Liver (tissue), 2 donors: Measurements from ENCODE around the gene THOC2.

Experiments
- REST ChIP-seq: IDR thresholded peaks from 2 replicates; pipeline ENCODE4 v1.6.1; 2016; ENCODE audit warnings: antibody characterized with exemption, mild to moderate bottlenecking
- TAF1 ChIP-seq: conservative IDR thresholded peaks from 2 replicates; pipeline ENCODE4 v1.6.1; 2016; ENCODE audit warnings: antibody characterized with exemption, mild to moderate bottlenecking
- donor health status: healthy.

- no peak for TF ChIP-seq REST
- no peak for TF ChIP-seq TAF1
Observed at GRCh38 chrX:123740536-123740935, 7.7 kb upstream of the THOC2 start.
